Urothelium cell line (cell line): ENCODE data around the gene LRRC46.

Experiments used
- DNase-seq: peaks from one replicate; pipeline ENCODE4 v3.0.0; 2011; ENCODE audit warnings: low spot score, mixed read lengths
- FAIRE-seq: peaks from 2 replicates; lab custom pipeline; 2011; peaks lifted over from hg19 to GRCh38; lab: Jason Lieb, UNC

Gene LRRC46

DNA sequence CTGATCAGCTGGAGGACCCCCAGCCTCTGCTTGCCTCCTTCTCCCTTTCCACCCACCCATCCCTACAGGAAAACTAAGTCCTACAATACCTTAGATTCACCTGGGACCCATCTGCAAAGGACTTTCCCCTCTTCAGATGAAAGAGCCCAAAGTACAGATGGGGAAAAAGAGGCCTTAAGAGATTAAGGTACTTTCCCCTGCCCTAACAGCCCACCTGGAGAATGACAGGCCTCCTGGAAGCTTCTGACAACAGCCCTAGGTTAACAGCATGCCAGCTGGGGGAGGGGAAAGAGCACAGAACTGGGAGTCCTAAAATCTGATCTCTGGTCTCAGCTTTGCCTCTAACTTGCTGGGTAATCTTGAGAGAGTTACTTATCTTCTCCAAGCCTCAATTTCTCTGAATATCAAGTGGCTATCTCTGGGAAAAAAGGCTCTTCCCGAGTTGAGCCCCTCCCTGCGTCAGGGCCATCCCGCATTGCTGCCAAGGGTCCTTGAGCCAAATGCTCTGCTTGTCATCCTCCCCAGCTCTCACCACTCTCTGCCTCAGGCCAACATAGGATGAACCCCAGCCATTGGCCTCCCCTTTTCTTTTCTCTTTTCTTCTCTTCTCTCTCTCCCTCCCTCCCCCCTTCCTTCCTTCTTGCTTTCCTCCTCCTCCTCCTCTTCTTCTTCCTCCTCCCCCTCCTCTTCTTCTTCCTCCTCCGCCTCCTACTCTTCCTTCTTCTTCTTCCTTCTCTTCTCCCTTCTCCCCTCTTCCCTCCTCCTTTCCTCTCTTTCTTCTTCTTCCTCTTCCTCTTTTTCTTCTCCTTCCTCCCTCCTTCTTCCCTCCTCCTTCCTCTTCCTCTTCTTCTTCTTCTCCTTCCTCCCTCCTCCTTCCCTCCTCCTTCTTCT lies 42.0 kb downstream of the LRRC46 start:
- DNase-seq (no peak), FAIRE-seq (no peak)

DNA sequence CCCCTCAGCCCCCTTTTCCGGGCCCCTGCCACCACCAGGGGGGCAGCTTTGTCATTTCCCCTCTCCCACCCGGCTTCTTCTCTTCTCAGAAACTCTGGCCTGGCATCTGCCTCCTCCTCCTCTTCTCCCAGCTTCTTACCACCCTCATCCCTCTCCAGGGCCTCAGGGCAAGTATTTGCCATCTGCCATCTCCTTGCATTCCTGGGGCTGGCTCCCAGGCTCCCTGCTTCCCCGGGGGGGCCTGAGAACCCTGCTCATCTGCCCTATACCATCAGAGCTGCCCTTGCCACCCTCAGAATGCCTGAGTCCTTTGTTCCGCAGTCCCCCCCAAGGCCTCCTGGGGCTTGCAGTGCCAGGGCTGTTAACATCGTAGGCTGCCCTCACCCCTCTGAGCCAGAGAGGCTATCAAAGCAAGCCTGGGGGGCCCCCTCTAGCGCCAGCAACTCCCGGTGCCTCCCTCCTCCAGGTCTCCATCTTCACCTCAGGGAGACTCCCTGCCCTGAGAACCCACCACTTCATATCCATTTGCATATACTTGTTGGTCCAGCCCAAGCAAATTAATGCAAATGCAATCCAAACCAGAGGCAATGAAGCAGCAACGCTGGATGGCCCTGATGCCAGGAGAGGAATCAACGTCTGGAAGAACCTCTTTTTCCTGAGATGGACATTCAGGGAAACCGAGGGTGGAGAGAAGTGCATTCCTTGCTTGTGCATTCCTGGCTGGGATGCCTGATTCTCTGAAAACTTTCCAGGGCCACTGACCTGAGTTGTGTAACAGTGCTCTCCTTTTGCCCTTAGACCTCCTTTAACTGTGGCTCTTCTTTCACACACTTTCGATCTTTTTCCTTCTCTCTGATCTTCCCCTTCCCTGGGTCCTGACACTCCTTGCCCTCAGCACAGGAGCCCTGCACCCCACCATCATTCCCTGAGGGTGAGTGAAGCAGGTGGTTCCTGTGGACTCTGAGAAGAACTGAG lies 43.8 kb downstream of the LRRC46 start:
- FAIRE-seq (no peak), DNase-seq (no peak)

DNA sequence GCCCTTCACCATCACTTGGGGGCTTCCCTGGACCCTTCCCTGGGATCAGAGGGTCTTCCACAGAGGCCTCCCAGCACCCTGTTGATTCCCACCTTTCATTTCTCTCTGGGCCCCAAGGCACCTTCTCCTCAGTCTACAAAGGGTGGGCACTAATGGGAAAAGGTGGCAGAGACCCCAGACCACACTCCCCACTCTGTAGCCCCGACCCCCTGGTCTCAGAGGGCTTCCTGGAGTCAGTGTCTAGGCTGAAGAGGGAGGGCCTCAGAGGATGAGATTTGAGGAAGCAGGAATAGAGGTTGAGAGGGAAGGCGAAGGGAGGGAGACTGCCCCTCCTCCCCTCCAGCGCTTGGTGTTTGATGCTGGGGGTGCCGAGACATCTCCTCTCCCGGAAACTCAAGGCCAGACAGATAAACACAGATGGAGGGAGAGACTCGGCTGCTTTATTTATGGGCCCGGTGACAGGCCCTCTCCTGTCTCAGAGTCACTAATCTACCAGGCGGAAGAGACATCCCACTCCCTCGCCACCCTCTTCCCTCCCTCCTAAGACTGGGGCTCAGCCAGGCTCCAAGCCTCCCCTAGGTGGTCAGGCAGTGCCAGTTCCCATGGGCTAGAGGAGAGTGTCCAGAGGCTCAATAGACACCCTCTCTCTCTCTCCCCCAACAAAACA lies 46.0 kb downstream of the LRRC46 start:
- DNase-seq (no peak), FAIRE-seq (no peak)

DNA sequence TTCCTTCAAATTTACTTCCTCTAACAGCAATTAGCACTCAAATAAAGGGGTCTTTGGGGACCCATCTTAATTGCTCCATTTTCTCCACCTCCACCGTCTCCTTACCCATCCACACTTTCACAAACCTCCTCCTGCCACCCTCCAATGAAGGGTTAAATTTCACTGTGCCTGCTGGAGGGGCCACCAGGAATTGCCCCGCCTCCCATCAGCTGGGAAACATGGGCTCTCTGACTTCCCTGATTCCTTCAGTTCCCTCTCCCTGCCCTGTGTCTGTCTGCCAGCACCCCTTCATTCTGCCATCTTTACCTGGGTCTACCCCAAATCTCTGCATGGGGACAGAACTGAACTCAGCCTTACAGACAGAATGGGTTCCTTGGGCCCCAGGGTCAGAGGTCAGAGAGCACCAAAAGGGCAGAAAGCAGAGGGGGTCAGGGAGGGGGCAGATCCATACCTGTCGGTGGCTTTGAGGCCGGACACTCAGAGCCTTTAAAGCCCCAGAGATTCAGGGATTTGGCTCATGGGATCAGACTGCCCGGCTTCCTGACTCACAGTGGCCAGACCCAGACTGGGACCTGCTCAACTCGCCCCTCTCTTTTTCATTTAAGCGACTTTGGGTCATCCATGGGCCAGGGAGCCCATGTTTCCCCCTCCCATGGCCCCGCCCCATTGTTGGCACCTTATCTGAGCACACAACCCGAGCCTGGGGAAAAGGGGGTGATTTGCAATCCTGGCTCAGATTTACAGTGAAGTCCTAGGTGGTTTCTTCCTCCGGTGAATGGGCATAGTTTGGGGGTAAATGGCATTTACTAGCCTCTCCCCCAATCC lies 46.9 kb downstream of the LRRC46 start:
- DNase-seq, result no peak
- no peak for FAIRE-seq

DNA sequence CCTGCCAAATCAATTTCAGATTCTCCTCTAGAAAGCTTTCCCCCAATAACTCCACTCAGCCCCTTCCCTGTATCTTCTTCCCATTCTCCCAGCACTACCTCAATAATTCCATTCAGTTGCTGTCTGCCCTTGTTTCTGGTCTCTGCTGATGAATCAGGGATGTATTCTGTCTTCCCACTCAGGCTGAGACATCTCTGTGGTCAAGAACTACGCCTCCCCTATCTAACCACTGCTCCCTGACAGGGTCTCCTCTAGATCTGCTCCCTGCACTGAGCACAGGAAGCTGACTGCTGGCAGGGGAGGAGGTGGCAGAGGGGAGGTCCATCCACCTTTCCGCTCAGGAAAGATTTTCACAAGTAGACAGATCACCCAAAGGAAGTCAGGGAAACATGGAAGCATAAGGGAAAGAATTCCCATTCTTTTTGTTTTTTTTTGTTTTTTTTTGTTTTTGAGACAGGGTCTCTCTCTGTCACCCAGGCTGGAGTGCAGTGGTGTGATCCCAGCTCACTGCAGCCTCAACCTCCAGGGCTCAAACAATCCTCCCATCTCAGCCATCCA lies 47.6 kb downstream of the LRRC46 start:
- DNase-seq, result no peak
- no peak for FAIRE-seq

DNA sequence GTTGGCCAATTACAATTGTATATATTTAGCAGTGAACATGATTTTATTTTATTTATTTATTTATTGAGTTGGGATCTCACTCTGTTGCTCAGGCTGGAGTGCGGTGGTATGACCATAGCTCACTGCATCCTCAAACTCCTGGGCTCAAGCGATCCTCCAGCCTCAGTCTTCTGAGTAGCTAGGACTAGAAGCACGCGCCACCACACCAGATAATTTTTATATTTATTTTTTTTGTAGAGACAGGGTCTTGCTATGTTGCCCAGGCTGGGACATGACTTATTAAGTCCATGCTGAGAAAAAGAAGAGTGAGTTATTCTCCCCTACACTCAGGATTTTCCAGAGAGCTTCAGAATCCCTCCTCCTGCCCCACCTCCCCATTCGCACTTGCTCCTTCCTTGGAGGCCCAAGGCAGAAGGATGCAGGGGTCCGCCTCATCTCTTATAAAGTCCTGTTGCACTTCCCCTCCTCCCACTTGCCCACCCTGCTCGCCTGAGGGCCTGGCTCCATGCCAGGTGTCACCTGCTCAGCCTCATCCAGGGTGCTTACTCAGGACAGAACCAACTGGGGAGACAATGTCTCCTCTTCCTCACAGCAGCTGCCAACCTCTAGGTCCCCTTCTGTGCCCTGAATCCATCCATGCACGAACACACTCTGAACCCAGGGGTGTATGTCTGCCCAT lies 48.4 kb downstream of the LRRC46 start:
- no peak for FAIRE-seq
- DNase-seq, result no peak

DNA sequence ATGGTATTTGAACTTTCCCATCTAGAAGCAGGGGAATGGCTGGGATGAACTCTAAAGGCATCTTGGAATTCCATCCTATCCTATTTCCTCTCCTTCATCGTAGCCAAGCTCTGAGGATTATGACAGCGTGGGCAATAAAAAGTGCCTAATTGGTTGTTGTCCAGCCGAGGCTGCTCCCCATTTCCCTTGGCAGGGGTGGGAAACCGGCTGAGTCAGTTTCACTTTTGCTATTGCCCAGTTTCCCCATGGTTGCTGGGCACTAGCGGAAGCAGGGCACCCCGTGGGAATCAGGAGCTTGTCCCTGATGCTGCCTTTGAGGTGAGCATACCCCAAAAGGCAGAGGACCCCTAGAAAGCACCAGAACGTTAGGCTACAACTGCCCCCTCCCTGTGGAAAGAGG lies 50.8 kb downstream of the LRRC46 start:
- no peak for DNase-seq
- no peak for FAIRE-seq

DNA sequence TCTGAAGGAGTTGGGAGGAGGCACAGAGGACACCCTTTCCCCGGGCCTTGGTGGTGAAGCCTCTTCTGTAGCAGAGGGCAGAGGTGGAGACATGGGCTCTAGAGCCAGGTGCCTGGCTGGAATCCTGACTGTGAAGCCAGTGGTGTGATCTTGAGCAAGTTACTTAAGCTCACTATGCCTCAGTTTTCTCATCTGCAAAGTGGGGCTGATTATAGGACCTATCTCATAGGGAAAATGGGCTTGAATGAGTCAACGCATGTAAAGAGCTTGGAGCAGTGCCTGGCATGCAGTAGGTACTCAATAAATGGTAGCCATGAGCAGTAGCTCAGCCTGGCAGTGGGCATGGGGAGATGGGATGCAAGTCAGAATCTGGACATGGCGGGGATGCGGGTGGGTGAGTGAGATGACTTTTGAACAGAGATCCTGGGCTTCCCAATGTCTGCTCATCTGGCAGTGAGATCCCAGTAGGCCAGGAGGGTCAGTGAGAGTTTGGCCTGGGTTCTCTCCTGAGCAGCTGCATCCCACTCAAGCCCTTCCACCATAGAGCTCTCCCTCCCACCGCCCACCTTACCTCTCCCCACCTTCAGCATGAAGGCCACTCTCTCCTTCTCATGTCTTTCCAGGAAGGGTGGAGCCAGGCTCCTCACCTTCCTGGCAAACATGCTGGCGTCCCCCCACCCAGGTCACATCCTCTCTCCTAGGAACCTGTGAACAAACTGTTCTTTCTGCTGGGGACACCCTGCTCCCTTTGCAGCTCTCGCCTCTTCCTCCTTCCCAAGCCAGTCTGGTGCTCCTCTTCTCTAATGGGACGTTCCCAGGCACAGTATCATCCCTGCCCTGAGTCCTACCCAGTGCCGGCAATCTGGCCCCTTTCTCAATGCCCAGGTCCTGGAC lies 51.5 kb downstream of the LRRC46 start:
- FAIRE-seq (no peak), DNase-seq (no peak)

DNA sequence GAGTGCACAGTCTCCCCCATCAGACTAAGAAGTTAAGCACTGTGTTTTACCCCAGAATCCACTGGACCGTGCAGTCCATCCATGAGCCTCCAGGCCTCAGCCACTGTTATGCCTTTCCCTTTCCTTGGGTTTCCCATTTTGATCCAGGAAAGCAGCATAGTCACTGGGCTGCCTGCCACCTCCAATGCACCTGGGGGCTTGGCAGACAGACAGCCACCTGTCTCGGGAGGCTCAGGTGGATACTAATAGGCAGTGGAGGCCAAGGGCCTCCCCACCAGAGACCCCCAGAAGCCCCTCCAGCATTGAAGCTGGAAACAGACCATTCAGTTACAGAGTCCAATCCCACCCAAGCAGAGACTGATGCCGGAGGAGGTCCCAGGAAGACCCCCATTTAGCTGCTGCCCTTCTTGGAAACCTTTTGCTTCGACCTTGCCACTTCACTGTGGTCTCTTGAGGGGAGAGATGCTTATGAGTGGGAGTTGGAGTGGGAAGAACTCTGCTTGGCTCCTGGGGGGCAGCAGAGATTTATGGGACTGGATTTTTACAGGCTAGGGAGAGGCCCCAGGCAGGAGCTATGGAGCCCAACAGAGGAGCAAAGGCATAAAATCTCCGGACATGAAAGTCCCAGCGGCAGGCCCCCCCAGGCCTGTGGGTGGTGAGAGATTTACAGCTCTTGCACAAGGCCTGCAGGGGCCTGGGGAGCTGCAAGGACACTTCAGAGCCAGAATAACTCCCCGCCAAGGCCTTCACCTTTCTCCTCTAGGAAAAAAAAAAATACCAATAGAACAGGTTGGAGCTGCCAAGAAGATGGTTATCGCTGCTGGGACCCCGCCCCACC lies 52.3 kb downstream of the LRRC46 start:
- DNase-seq (no peak), FAIRE-seq (no peak)

DNA sequence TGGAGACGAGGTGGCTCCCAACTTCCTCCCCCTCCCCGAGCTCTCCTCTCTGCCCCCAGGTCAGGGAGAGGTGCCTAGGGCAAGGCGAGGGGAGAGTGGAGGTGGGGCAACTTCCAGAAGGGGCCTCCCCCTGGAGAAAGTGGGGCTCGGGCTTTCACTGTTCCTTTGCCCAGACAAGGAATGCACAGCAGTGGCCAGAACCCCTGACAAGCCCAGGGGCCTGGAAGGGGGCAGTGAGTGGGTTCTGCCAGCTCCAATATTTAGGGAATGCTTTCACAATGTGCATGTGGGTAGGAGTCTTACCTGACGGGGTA lies 52.9 kb downstream of the LRRC46 start:
- no peak for FAIRE-seq

DNA sequence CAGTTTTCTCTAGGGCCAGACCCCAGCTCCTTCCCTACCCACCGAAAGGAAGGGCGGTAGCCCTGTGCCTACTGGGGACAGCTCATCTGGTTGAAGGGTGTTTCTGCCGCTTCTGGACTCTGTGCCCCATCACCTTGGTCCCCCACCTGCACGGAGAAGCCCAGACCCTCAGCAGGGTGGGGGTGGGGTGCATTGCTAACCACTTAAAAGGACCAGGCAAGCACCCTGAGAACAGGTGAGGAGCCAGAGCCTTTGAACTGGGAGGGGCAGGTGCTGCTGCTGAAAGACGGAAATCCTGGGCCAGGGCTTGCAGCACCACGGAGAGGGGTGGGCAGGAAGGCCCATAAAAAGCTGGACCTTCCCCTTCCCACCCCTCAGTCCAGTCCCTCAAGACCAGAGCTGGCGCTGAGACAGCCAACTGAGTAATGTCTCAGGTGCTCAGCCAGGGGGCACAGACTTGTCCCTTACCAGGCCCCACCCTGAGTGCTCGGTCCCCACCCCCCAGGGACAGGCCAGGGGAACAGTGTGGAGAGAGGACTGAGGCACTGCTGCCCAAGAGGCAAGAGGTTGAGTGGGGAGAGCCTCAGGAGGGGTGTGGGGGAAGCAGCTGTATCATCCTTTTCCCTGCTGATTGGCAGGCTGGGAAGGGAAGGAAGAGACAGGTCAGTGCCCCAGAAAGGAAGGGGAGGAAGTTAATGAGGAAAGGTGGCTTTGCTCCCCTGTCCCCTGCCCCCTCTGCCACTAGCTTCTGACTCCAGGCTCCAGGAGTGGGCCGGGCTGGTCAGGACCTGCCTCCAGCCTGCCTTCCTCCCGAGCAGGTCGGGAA lies 53.6 kb downstream of the LRRC46 start:
- FAIRE-seq (no peak), DNase-seq (no peak)

More for the DNA sequence above, 52.9 kb downstream of the LRRC46 start:
- no peak for DNase-seq
